Upper lobe of right lung (tissue), 1 donor: ENCODE measurements around the gene PTPRA. TPM values are rescaled to one million over a fixed set of nuclear protein-coding genes. Genes with fewer than 3 reads are reported as not detected.

Source experiments
- ATAC-seq: fragments of 200-7000 bp; cut with Tn5 transposase; one replicate; pipeline ENCODE4 v1.9.1; 2020; ENCODE audit warnings: mild to moderate bottlenecking, moderate library complexity
- DNase-seq: peaks from one replicate; pipeline ENCODE4 v3.0.0-alpha.2; 2020
- H3K27ac ChIP-seq: fragments of 200-600 bp; one replicate; pipeline ENCODE4 v1.8.0; 2022
- H3K27me3 ChIP-seq: fragments of 200-600 bp; one replicate; pipeline ENCODE4 v1.8.0; 2022; ENCODE audit warnings: mild to moderate bottlenecking
- H3K36me3 ChIP-seq: fragments of 200-600 bp; one replicate; pipeline ENCODE4 v1.8.0; 2022
- H3K4me1 ChIP-seq: fragments of 200-600 bp; one replicate; pipeline ENCODE4 v1.8.0; 2022
- H3K4me3 ChIP-seq: fragments of 200-600 bp; one replicate; pipeline ENCODE4 v1.8.0; 2022; ENCODE audit warnings: mild to moderate bottlenecking
- H3K9me3 ChIP-seq: fragments of 200-600 bp; one replicate; pipeline ENCODE4 v1.8.0; 2022
- intact Hi-C: fragments of 100-400 bp; cut with DNase I; formaldehyde crosslinking; loops from one replicate; pipeline ENCODE4 v1.11.0; 2022
- total RNA-seq: library from RNA; stranded (reverse); fragmentation: NEBNext Ultra II Directional; extraction: Animal tissue kit (Norgen Biotek cat#: 25700); gene quantifications from one replicate; pipeline ENCODE4 v1.2.1, GENCODE V29; 2021
- TF ChIP-seq, protein P1 (sequence below): fragments of 200-600 bp; IDR thresholded peaks from one replicate; pipeline ENCODE4 v1.8.0; 2022; ENCODE audit warnings: antibody characterized with exemption
- donor health status: DM: no; HTN: yes; CAD: no; lungs with severe emphysema.

Gene PTPRA
- total RNA-seq, 1 donor from 2014 or later = 69.6 TPM

DNA sequence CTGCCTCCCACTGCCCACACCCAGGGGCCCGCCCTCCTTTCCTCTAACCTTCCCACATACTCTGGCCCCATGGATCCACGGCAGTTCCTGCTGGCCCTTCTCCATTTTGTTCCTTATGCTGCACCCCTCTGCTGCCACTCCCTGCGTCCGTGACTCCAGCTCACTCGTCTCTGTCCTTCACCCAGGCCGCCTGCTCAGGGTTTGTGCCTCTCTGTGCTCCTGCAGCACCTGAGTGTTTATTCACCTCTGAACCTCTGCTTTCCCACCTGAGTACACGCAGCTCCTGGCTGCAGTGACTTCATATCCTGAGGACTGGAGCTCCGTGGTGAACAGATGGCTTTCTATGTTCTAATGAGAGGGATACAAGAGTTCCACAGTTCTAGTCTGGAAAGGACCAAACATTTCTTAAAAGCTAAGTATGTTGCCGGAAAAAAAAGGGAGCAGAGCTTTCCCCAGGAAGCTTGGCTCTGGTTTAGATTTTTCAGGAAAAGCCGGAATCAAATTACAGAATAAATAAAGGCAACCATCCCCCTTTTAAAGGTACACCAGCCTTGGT, 168.7 kb downstream of the PTPRA start:
- ATAC-seq (no peak), DNase-seq (no peak)
- H3K4me3 ChIP-seq = no peak overlapping the region
- no peaks in the 10 kb centered on the region for H3K9me3 ChIP-seq
- H3K36me3 ChIP-seq = peaks cover 35% of the 10 kb centered on the region
- peak overlapping the region; percentile 68 for H3K27ac ChIP-seq
- intact Hi-C loops = no loop called here
- peaks cover 9% of the 10 kb centered on the region for H3K4me1 ChIP-seq
- TF ChIP-seq, protein P1, sequence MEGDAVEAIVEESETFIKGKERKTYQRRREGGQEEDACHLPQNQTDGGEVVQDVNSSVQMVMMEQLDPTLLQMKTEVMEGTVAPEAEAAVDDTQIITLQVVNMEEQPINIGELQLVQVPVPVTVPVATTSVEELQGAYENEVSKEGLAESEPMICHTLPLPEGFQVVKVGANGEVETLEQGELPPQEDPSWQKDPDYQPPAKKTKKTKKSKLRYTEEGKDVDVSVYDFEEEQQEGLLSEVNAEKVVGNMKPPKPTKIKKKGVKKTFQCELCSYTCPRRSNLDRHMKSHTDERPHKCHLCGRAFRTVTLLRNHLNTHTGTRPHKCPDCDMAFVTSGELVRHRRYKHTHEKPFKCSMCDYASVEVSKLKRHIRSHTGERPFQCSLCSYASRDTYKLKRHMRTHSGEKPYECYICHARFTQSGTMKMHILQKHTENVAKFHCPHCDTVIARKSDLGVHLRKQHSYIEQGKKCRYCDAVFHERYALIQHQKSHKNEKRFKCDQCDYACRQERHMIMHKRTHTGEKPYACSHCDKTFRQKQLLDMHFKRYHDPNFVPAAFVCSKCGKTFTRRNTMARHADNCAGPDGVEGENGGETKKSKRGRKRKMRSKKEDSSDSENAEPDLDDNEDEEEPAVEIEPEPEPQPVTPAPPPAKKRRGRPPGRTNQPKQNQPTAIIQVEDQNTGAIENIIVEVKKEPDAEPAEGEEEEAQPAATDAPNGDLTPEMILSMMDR = no peak
- no peaks in the 10 kb centered on the region for H3K27me3 ChIP-seq

DNA sequence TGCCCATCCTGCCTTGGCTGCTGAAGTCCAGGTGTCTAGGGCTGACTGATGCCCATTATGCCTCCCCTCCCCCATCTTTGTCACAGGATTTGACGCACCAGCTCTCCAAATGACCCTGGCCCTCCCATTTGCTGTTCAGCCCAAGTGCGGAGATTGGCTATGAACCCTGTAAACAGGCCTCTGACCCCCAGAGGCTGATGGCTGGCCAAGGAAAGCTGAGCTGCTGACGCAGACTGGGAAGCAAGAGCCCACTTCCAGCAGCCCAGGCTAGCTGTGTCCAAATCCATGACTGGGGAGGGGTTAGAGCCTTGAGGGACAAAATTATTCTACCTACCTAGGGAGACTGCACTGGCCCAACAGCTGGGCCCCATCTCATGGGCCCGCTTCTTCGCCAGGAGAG, 169.3 kb downstream of the PTPRA start:
- H3K27ac ChIP-seq = peak overlapping the region; percentile 42
- TF ChIP-seq, protein P1 = no peak
- peak; percentile 35 for DNase-seq
- H3K36me3 ChIP-seq = peaks cover 32% of the 10 kb centered on the region
- intact Hi-C loops = no loop called here
- H3K27me3 ChIP-seq = no peaks in the 10 kb centered on the region
- no peak overlapping the region for H3K4me3 ChIP-seq
- peaks cover 15% of the 10 kb centered on the region for H3K4me1 ChIP-seq
- no peak for ATAC-seq
- no peaks in the 10 kb centered on the region for H3K9me3 ChIP-seq

DNA sequence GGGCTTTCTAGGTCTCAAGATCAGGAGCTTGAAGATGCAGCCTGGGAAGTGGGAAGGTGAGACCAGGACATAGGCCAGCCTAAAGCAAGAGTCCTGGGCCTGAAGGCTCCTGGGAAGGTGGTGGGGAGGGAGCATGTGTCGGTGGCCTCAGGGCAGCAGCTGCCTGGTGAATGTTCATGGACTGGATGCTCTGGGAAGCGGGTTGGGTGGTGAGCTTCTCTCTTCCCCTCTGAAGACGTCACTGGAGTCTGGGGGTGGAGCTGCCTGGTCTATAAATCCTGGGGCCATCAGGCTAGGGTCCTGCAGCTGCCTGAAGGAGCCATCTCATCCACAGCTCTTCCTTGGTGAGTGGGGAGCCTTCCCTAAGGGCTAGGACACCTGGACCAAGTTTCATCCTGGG, 170.0 kb downstream of the PTPRA start, which contains the start of gene GNRH2:
GNRH2 (plus strand) TSS at position 301 of the 400 bp plus-strand sequence. CDS start 793 bp downstream, outside the sequence.
- no peak within 1 kb of the TSS for H3K4me3 ChIP-seq
- TF ChIP-seq, protein P1 = no peak
- no peaks in the 10 kb centered on the region for H3K27me3 ChIP-seq
- ATAC-seq (no peak), DNase-seq (no peak)
- peaks cover 32% of the 10 kb centered on the region for H3K36me3 ChIP-seq
- peaks cover 15% of the 10 kb centered on the region for H3K4me1 ChIP-seq
- H3K9me3 ChIP-seq = no peaks in the 10 kb centered on the region
- intact Hi-C loops = no loop called here
- peak within 1 kb of the TSS; percentile 42 for H3K27ac ChIP-seq

DNA sequence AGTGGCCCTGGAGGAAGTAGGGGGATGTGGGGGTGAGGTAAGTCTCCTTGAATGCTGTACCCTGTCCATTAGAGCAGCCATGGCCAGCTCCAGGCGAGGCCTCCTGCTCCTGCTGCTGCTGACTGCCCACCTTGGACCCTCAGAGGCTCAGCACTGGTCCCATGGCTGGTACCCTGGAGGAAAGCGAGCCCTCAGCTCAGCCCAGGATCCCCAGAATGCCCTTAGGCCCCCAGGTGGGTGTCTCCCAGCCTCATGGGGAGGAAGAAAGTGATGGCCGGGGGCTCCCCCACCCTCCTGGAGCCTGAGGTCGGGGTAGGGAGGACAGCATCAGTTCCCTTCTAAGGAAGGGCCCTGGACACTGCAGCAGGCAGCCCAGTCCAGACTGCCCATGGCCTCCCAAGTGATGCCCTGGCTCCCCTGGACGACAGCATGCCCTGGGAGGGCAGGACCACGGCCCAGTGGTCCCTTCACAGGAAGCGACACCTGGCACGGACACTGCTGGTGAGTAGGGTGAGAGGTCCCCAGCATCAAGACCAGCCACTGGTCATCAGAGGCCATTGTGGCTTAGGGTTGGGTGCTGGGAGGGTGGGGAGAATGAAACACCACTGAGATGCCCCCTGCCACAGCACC, 171.2 kb downstream of the PTPRA start:
- Histone ChIP-seq H3K27ac (peak overlapping the region; percentile 90), H3K9me3 (no peaks in the 10 kb centered on the region), H3K4me1 (peaks cover 15% of the 10 kb centered on the region), H3K27me3 (no peaks in the 10 kb centered on the region), H3K36me3 (peaks cover 31% of the 10 kb centered on the region), H3K4me3 (no peak overlapping the region)
- TF ChIP-seq, protein P1 = no peak
- intact Hi-C loops = no loop called here
- ATAC-seq (no peak), DNase-seq (no peak)

DNA sequence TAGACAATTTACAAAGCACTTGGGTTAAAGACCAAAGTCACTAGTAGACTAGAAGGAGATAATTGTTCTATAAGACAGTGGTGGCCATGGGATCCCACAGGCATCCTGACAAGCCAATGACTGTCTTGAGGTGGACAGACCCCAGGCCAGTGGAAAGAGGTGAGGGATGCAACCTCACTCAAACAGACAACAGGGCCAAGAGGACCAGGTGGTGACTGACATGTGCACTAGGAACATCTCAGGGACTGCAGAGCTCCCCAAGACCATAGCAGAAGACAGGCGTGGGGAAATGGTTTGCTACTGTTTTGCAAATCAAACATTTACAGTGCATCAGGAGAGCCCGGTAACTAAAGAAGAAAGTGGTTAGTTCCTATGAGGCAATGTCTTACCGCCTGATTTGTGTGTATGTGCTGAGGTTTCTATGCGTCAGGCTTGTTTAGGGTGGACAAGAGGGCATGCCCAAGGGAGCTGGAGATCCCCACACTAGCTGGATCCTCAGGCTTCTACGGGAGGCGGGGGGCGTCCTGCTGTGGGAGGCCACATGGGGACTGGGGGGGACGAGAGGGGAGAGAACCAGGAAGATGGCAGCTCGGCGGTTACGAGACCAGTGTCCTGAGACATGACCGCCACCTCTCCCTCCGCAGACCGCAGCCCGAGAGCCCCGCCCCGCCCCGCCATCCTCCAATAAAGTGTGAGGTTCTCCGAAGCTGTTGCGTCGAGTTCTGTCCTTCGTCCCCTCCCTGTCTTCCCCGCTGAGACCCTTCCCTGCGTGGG, 171.9 kb downstream of the PTPRA start:
- Histone ChIP-seq H3K4me1 (peaks cover 15% of the 10 kb centered on the region), H3K9me3 (no peaks in the 10 kb centered on the region), H3K27me3 (no peaks in the 10 kb centered on the region), H3K36me3 (peaks cover 31% of the 10 kb centered on the region), H3K4me3 (peak overlapping the region; percentile 90), H3K27ac (peak overlapping the region; percentile 90)
- TF ChIP-seq, protein P1 = no peak
- peak; percentile 79 for ATAC-seq
- no peak for DNase-seq
- intact Hi-C loops = no loop called here
